Inferior parietal cortex (tissue), 1 donor: ENCODE data around the gene BEND6.
A peak's percentile ranks its signal among the peaks of the same experiment; 100 is the strongest.

Experiments
- DNase-seq: peaks from one replicate; pipeline ENCODE4 v3.0.0-alpha.2; 2016; ENCODE audit errors: extremely low spot score

BEND6 gene

GRCh38 chr6:56954403-56955170 is at the start of gene BEND6:
BEND6 (plus strand) TSS chr6:56955107; CDS start chr6:56981811, 26,704 bp downstream.
- DNase-seq = peak; percentile 62

- DNase-seq = no peak
These were observed 49.5 kb upstream of the BEND6 start for GRCh38 chr6:56905378-56905777.

DNA sequence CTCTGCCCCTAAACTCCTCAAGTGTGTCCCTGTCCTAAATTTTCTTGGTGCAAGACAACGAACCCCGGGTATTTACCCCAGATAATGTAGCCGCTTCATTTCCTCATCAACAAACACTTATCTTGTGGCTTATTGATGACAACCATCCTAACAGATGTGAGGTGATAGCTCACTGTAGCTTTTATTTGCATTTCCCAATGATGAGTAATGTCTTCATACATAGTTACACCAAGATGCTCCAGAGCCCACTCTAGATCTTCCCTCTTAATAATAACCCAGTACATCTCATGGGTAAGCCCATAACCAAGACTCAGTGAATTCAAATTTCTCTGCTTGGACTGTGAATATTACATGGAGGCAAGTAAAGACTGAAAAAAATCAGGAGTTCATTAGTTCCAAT is 48.2 kb upstream of the BEND6 start:
- DNase-seq = no peak

DNA sequence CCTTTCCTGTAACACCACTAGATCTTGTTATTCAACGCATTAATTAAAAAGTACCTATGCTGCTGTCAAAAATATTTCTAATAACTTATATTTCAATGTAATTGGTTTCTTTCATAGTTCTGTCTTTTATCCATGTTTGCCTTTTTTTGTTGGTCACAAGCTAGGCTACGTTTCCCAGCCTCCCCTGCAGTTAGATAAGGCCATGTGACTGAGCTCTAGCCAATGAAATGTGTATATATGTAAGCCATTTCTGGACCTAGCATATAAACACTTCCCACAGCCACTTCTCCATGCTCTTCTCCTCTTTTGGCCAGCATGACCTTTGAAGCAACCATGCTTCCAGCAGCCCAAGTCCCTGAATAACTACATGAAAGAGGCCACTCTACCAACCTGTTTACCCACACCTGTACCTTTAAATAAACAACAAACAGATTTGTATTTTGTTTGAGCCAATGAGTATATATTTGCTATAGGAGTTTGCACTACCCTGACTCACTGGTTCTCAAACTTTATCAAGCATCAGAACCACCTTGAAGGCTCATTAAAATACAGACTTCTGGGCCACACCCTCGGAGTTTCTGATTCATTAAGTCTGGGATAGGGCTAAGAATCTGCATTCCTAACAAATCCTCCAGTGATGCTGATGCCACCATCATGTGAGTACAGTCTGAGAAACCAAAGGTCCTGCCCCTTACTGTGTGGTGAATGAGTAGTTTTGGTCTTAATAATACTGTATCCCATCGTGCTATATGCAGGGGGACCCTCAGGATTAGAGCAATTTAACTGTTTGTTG is 45.6 kb upstream of the BEND6 start:
- DNase-seq = no peak

GRCh38 chr6:56911847-56912246 is 43.1 kb upstream of the BEND6 start:
- no peak for DNase-seq

DNA sequence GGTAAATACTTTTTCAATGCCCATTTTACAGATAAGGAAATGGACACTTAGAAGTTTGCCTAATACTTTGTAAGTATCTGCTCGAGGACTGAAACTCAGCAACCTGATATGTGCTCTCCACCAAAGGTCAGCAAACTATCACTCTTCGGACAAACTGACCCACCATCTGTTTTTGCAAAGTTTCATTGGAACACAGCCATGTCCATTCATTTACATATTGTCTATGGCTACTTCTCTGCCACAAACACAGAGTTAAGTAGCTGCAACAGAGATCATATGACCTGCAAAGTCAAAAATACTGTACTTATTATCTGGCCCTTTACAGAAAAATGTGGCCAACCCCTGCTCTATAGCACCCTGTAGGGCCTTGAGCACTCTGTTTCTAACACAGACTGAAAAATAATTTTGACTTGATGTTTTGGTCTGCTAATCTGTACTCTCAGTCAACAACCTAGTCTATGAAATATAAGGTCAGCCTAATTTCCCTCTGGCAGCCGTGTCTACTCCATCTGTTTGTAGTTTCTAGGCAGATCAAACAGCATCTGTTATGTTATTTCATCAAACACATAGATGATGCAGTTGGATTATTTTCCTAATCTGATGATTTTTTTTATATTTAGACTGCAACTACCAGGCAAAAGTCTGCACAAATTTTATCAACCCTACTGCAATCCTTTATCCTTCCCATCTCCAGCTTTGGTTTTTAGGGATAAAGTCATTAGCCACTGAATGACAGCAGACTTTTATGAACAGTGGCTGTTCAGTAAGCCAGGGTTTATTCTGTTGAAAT is 41.4 kb upstream of the BEND6 start:
- DNase-seq = no peak

- DNase-seq = peak; percentile 66
These were observed 39.9 kb upstream of the BEND6 start for GRCh38 chr6:56914798-56915658.

- DNase-seq = no peak
These were observed 39.1 kb upstream of the BEND6 start for GRCh38 chr6:56915832-56916231.

DNA sequence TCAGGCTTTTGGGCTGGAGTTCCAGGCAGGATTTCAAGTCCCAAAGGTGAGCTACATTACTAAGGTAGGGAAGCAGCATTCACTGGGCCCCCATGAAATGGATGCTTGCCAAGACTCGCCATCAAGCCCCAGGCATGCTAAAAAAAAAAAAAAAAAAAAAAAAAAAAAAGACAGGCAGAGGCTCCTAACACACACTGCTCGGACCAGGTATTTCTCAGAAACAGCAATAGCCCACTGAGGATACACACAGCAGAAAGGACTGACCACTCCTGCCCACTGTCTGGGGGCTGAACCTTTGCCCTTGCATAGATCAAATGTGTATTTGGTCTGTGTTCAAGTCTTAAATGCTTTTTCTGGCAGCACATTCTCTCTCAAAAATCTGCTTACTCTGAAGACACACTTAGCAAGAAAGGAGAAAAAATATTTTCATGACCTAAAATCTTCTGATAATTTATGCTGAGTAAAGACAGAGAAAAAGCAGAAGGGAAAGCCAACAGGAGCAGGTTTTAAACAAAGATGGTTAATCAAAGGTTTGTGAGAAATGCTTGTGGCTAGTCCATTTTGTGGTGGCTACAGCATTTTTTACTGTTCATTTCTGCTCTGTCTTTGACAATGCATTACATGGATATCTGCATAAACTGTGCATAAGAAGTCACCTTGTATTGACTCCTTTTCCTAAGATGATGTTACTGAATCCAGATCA is 37.9 kb upstream of the BEND6 start:
- DNase-seq = no peak

GRCh38 chr6:56922645-56923044 is 32.3 kb upstream of the BEND6 start:
- no peak for DNase-seq

- DNase-seq = no peak
These were observed 31.3 kb upstream of the BEND6 start for GRCh38 chr6:56923565-56923964.

DNA sequence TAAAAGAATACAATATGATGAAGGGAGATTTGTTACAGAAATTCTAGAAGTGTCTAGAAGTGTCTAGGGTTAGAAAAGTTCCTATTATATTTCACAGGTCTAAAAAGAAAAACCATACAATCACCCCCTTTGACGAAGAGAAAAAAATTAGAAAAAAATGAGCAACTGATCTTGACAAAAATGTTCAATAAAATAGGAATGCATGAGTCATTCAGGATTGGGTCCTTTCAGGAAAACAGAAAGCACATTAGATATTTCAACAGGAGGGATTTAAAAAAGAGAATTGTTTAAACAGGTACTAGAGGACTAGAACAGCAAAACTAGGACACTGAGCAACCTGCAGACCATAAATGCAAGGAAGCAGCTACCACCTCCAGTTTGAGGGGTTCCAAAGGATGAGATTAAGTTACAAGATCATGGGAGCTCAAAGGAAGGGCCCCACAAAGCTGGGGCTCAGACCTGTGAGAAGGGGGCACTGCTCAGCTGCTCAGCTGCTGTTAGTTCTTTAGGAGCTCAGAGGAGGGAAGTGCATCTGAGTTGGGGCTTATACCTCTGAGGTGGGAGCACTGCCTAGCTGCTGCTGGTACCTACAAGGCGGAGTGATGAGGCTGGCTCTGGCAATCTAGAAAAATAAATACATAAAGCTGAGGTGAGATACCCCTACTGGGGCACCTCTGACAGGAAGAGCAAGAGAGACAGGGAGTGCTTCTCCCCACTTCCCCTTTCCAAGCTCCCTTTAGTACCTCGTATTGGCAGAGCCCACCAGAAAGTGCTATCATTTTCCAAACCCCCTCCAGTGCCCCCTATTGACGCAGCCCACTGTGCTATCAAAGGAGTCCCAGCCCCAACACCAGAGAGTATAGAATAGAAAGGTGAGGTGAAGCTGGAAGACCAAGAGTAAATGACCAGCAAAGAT is 27.1 kb upstream of the BEND6 start:
- DNase-seq = no peak

DNA sequence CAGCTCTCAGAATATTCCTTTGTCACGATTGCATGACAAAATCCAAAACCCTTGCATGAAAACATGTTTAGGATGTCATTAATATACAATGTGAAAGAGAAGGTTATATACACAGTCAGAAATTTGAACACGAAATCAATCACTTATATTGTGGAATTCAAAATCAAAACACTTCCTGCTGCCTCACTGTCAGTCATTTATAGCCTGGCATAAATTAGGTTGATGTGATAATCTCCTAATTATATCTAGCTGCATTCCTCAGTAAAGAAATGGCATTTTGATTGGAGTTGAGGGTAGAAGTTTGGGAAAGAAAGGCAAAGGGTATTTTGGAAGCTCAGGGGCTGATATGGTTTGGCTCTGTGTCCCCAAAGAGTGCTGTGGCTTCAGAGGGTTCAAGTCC is 24.1 kb upstream of the BEND6 start:
- DNase-seq = no peak

DNA sequence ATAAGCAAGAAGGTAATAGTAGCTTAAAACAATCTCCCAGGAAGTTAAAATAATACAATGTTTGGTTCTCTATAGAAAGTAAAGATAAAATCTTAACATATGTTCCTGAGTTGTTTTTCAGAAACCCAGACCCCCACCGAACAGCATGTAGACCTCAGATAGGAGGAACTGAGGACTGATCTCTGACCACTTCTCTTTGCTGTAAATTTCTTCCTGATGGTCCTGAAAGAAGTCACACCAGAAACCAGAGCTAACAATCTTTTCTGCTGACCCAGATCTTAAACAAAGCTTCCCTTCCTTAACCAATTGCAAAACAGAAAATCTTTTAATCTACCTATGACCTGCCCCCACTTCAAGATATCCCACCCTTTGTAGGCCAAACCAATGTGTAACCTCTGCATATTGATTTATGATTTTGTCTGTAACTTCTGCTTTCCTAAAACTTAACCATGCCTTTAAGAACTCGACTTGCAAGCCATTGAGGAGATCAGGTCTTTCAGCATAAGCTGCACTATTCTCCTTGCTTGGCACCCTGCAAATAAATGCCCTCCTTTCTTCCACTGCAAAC is 21.9 kb upstream of the BEND6 start:
- no peak for DNase-seq

DNA sequence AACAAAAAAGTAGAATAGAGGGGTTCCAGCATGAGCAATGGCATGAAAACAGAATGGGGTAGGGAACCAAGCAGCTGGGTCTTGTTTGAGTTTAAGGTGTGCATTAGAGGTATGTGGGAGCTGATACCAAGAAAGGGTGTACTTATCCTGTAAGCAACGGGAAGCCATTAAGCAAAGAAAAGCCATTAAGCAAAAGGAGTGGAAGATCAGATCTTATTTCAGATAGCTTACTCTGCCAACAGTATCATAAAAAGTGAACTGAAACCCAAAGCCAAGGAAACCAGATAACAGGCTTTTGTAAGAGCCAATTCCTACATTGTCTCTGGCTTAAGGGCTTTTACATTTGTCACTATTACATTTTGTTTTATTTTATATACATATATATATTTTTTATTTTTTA is 21.3 kb upstream of the BEND6 start:
- DNase-seq = no peak

- no peak for DNase-seq
These were observed 20.0 kb upstream of the BEND6 start for GRCh38 chr6:56934876-56935275.

GRCh38 chr6:56936466-56936865 is 18.4 kb upstream of the BEND6 start:
- no peak for DNase-seq

DNA sequence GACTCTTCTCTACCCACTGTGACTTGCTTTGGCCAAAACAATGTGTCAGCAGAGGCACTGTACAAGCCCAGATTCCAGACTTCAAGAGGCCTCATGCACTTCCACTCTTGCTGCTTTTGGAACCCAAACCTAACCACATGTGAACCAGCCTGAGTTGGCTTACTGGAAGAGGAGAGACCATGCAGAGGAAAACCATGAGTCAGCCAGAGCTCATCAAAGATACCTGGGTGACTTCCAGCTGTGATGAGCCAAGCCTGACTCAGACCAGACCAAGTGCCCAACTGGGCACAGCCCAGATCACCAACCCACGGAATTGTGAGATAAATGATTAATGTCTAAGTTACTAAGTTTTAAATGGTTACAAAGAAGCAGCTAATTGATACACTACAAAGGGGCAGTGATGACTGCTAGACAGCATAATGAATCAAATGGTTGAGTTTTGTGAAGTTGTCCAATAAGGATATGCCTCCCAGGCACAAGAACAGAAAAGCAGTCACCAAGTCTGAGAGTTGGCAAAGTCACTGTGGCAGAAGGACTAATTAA is 16.2 kb upstream of the BEND6 start:
- DNase-seq = no peak

DNA sequence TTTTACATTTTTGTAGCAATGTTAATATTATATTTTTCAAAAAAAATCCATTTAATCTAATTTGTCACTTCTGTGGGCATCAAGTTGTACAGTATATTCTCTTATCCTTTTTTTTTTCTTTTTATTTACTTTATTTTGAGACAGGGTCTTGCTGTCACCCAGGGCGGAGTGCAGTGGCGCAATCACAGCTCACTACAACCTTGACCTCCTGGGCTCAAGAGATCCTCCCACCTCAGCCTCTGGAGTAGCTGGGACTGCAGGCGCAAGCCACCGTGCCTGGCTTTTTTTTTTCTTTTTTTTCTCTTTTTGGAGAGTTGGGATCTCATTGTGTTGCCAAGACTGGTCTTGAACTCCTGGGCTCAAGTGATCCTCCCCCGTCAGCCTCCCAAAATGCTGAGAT is 14.4 kb upstream of the BEND6 start:
- DNase-seq = no peak
